Measurements from ENCODE around the gene COPS4.

Gene COPS4

GRCh38 chr4:83115000-83115399 is 80.0 kb downstream of the COPS4 start:
- no peak for FAIRE-seq
- DNase-seq (ENCODE audit: insufficient read length, low spot score): no peak

- DNase-seq (ENCODE audit: insufficient read length, low spot score): no peak
- no peak for FAIRE-seq
Observed at GRCh38 chr4:83115656-83116285, 80.8 kb downstream of the COPS4 start.

- DNase-seq (ENCODE audit: insufficient read length, low spot score): no peak
- no peak for FAIRE-seq
Observed at GRCh38 chr4:83118869-83119268, 83.9 kb downstream of the COPS4 start.

GRCh38 chr4:83121246-83121645 is 86.3 kb downstream of the COPS4 start:
- FAIRE-seq: no peak
- no peak for DNase-seq (ENCODE audit: insufficient read length, low spot score)

- DNase-seq (ENCODE audit: insufficient read length, low spot score): no peak
- no peak for FAIRE-seq
Observed at GRCh38 chr4:83124111-83124780, 89.3 kb downstream of the COPS4 start.

Measured in HTR-8/SVneo (cell line).